ENCODE data around the gene SCAMP2. TPM values are rescaled to one million over a fixed set of nuclear protein-coding genes. Genes with fewer than 3 reads are reported as not detected.

Gene SCAMP2
- total RNA-seq, 1 donor from 2014 or later, result 56.7 TPM

- Histone ChIP-seq H3K4me1 (peaks cover 45% of the 10 kb centered on the region), H3K9me3 (no peaks in the 10 kb centered on the region), H3K27ac (no peak overlapping the region), H3K27me3 (no peaks in the 10 kb centered on the region), H3K36me3 (peaks cover 0 to 35% of the 10 kb centered on the region in 2 donors), H3K4me3 (no peak overlapping the region)
- no peak for TF ChIP-seq CTCF (IDR thresholded peaks at IDR 0.05)
- TF ChIP-seq POLR2A (IDR thresholded peaks at IDR 0.05), result no peak
- TF ChIP-seq POLR2AphosphoS5 (IDR thresholded peaks at IDR 0.05; ENCODE audit: insufficient read depth in 1 of 2, low read depth in 1 of 2), result no peak
- intact Hi-C loops (cut with DNase I), result no loop called here
- DNase-seq (ENCODE audit: extremely low spot score in 2 of 2), result no peak
These were observed 31.1 kb upstream of the SCAMP2 start for GRCh38 chr15:74904190-74904805.

GRCh38 chr15:74903676-74904075 is 30.5 kb upstream of the SCAMP2 start:
- Histone ChIP-seq H3K27me3 (no peaks in the 10 kb centered on the region), H3K4me3 (no peak overlapping the region), H3K36me3 (peaks cover 0 to 35% of the 10 kb centered on the region in 2 donors), H3K4me1 (peaks cover 45% of the 10 kb centered on the region), H3K27ac (no peak overlapping the region), H3K9me3 (no peaks in the 10 kb centered on the region)
- intact Hi-C loops (cut with DNase I), result no loop called here
- TF ChIP-seq POLR2AphosphoS5 (IDR thresholded peaks at IDR 0.05; ENCODE audit: insufficient read depth in 1 of 2, low read depth in 1 of 2) (no peak), CTCF (IDR thresholded peaks at IDR 0.05) (no peak), POLR2A (IDR thresholded peaks at IDR 0.05) (no peak)
- DNase-seq (ENCODE audit: extremely low spot score in 2 of 2), result no peak

DNA sequence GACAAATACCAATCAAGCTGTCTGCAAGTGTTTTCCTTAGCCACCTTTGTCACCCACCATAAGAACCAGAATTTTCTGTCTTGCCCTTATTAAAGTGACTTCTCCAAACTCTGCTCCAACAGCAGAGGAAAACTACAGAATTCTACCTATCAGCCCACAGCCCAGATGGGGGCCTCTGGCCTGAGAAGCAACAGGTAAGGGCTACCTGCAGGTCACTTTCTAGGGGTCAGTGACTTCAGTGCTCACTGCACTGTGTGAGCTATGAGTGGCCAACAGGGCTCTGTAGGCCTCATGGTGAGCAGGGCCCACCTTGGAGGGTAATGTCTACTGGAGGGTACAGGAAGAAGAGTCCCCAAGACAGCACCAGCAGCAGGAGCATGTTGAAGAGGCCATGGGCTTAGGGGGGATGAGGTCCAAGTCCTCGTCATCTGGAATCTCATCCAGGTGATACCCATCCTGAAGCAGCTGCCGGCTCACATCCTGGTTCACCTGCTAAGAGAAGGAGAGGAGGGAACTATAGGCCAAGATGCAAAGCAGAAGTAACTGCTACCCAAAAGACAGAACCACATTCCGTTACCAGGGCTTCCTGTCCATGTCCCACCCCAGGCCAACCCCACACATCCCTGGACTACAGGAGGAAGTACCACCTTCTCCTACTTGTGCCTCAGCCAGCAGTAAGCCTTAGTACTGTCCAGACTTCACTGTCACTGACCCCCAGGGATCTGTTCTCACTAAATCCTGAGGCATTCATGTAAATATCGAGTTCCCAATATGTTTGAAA is 29.3 kb upstream of the SCAMP2 start:
- intact Hi-C loops (cut with DNase I), result no loop called here
- Histone ChIP-seq H3K9me3 (no peaks in the 10 kb centered on the region), H3K4me1 (peaks cover 41% of the 10 kb centered on the region), H3K27me3 (no peaks in the 10 kb centered on the region), H3K36me3 (peaks cover 0 to 35% of the 10 kb centered on the region in 2 donors), H3K4me3 (no peak overlapping the region), H3K27ac (peak overlapping the region; percentile 50)
- DNase-seq (ENCODE audit: extremely low spot score in 2 of 2), result no peak
- no peak for TF ChIP-seq CTCF (IDR thresholded peaks at IDR 0.05)
- TF ChIP-seq POLR2AphosphoS5 (IDR thresholded peaks at IDR 0.05; ENCODE audit: insufficient read depth in 1 of 2, low read depth in 1 of 2), result no peak
- TF ChIP-seq POLR2A (IDR thresholded peaks at IDR 0.05), result no peak

GRCh38 chr15:74901612-74902063 is 28.5 kb upstream of the SCAMP2 start:
- H3K9me3 ChIP-seq, result no peaks in the 10 kb centered on the region
- peak overlapping the region; percentile 50 for H3K27ac ChIP-seq
- no peaks in the 10 kb centered on the region for H3K27me3 ChIP-seq
- TF ChIP-seq POLR2A (IDR thresholded peaks at IDR 0.05) (no peak), POLR2AphosphoS5 (IDR thresholded peaks at IDR 0.05; ENCODE audit: insufficient read depth in 1 of 2, low read depth in 1 of 2) (peak in 1 of 2 donors; percentile 57), CTCF (IDR thresholded peaks at IDR 0.05) (peak; percentile 73 to 83 (median 75))
- H3K36me3 ChIP-seq, result peaks cover 0 to 35% of the 10 kb centered on the region in 2 donors
- peaks cover 37% of the 10 kb centered on the region for H3K4me1 ChIP-seq
- intact Hi-C loops (cut with DNase I), result no loop called here
- no peak for DNase-seq (ENCODE audit: extremely low spot score in 2 of 2)
- H3K4me3 ChIP-seq, result no peak overlapping the region

DNA sequence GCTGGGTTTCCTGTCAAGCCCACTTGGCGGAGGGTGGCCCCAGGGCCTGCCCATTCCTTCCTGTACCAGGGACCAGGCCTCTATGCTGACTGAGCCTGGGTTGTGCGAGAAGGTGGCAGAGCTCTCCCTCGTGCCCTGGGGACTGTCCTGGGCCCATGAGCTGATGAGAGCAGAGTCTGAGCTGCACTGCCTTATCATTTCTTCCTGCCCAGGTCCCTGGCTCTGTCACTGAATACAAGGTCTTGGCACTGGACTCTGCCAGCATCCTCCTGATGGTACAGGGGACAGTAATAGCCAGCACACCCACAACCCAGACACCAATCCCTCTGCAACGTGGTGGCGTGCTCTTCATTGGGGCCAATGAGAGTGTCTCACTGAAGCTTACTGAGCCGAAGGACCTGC is 24.1 kb upstream of the SCAMP2 start:
- DNase-seq (ENCODE audit: extremely low spot score in 2 of 2), result no peak
- intact Hi-C loops (cut with DNase I), result no loop called here
- Histone ChIP-seq H3K4me1 (peaks cover 13% of the 10 kb centered on the region), H3K4me3 (no peak overlapping the region), H3K36me3 (peaks cover 0 to 17% of the 10 kb centered on the region in 2 donors), H3K27me3 (no peaks in the 10 kb centered on the region), H3K9me3 (no peaks in the 10 kb centered on the region), H3K27ac (no peak overlapping the region)
- TF ChIP-seq POLR2AphosphoS5 (IDR thresholded peaks at IDR 0.05; ENCODE audit: insufficient read depth in 1 of 2, low read depth in 1 of 2) (no peak), CTCF (IDR thresholded peaks at IDR 0.05) (no peak), POLR2A (IDR thresholded peaks at IDR 0.05) (no peak)
